GM20431 (cell line): ENCODE data around the gene MSRB2.
"Not testable (repeated sequence)": the region's sequence is repeated elsewhere in the genome, so short reads cannot be mapped to it uniquely, and the experiment has no call there.

Source experiments
- in situ Hi-C: fragments of 300-500 bp; cut with MseI, MboI; formaldehyde crosslinking; loops from one replicate; pipeline ENCODE4 v1.15.0; 2020; ENCODE audit warnings: low sequenced_read_pairs; ENCODE audit not compliant: unreplicated experiment

MSRB2 gene

DNA sequence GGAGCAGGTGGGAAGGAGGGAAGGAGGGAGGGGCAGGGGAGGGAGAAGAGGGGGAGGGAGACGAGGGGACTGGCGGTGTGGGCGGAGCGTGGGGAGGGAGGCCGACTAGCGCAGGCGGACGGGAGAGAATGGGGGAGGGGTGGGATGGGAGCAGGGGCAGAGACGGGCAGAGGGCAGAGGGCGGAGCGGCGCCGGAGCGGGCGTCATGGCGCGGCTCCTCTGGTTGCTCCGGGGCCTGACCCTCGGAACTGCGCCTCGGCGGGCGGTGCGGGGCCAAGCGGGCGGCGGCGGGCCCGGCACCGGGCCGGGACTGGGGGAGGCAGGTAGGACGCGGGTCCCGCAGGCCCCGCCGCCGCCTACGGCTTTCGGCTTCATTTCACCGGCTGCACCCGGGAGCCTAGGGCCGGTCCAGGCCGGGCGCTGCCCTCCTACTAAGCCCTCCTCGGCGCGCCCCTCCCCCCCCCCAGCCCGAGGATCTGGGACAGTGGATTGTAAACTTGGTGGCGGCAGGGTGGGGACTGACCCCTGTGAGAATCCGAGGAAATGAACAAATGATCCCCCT lies at the start of gene MSRB2:
Gene MSRB2, plus strand, starts transcription at position 176 of the 562 bp plus-strand sequence. Its CDS starts 30 bp downstream, at position 206.
- in situ Hi-C loops = no loop called here

DNA sequence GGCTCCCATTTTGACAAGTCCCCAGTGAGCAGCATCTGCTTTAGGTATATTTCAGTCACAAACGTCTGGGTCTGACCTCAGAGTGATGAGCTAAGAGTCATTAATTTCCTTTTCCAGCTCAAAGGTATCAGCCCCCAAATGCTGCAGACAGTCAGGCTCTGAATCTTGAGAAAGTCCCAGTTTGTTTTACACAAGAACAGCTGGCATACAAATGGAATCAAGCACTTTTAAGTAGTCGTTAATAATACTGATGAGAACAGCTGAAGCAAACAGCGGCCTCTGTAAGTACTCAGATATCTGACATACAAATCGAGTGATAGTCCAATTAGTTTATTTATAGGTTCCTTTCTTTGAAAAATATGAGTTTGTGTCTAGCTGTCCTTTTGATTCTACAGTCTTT lies 49.4 kb upstream of the MSRB2 start:
- in situ Hi-C loops = no loop called here

DNA sequence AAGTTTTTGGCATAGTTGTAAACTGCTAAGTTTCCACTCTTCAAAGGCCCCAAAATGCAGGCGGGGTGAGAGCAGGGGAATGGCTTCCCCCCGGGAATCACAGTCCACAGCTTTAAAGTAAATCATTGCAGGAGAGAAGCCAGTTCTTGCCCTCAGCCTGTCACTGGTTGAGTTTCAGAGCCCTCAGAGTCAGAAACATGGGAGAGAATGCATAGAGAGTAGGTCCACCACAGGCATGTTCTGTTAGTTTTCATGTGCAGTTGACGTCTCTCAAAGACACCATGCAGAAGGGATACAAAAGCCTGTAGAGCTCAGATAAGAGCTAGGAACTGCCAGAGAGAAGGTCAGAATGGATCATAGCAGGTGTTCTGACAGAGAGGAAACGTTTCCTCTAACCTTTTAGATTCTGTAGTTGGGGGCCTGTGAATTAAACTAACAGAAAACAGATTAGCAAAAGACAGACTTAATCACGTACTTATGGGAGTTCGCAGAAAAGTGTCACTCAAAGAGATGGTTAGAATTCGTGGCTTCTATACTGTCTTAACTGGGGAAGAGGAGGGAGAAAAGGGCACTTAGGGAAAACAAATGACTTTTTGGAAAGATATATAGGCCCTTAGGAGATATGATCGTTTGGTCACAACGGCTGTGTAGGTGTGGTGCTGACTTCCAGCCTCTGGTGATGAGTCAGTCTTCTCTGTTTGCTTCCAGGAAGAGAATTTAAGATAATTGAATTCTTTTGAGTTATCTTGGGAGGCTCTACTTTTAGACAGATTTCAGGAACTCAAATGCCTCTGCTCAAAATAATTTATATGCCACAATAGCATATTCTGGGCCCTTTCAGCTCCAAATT lies 48.0 kb upstream of the MSRB2 start:
- in situ Hi-C loops = no loop called here

DNA sequence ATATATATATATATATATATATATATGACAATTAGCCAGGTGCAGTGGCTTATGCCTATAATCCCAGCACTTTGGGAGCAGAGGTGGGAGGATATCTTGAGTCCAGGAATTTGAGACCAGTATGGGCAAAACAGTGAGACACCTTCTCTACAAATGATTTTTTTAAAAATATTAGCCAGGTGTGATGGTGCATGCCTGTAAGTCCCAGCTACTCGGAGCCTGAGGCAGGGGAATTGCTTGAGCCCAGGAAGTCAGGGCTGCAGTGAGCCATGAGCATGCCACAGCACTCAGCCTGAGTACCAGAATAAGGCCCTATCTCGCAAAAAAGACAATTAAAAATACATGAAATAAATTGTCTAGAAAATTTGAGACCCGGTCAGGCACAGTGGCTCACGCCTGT lies 47.2 kb upstream of the MSRB2 start:
- in situ Hi-C loops = no loop called here

DNA sequence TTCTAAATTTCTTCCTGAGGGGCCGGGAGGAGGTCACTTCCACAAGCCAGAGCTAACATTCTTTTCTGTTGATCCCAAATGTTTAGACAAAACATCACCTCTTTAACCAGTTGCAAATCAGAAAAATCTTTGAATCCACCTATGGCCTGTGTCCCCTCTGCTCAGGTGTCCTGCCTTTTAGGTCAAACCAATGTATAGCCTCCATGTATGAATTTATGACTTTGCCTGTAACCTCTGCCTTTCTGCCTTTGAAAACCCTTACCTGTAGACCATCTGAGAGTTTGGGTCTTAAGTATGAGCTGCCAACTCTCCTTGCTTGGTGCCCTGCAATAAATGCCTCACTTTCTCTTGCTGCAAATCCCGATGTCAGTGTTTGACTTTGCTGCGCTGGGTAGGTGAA lies 44.1 kb upstream of the MSRB2 start:
- in situ Hi-C loops = no loop called here

DNA sequence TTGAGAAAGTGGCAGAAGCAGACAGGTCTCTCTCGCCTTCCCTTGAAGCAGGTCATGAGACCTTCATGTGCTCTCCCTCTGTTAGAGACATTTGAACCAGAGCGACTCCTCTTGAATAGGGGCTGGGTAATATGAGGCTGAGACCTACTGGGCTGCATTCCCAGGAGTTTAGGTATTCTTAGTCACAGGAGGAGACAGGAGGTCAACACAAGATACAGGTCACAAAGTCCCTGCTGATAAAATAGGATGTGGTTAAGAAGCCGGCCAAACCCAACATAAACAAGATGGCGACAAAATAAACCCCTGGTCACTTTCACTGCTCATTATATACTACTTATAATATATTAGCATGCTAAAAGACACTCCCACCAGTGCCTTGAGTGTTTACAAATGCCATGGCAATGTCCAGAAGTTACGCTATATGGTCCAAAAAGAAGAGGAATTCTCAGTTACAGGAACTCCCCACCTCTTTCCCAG lies 43.5 kb upstream of the MSRB2 start:
- in situ Hi-C loops = no loop called here

DNA sequence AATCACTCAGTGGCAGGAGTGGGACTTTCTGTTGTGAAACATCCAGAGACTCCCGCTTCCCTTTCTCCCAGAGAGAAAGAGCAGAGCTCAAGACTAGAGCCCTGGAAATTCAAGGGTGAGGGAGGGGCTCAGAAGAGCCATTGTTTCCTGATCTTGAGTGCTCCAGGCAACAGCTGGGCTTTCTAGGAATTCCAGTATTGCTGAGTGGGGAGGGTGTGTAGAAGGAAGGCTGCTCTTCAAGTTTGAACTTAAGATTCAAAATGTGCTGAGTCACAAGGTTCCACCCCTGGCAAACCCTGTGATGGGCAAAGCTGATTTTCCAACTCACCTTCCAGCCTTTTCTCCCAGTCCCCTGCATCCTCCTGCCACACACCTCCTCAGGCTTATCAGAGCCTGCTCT lies 42.3 kb upstream of the MSRB2 start:
- in situ Hi-C loops = no loop called here

DNA sequence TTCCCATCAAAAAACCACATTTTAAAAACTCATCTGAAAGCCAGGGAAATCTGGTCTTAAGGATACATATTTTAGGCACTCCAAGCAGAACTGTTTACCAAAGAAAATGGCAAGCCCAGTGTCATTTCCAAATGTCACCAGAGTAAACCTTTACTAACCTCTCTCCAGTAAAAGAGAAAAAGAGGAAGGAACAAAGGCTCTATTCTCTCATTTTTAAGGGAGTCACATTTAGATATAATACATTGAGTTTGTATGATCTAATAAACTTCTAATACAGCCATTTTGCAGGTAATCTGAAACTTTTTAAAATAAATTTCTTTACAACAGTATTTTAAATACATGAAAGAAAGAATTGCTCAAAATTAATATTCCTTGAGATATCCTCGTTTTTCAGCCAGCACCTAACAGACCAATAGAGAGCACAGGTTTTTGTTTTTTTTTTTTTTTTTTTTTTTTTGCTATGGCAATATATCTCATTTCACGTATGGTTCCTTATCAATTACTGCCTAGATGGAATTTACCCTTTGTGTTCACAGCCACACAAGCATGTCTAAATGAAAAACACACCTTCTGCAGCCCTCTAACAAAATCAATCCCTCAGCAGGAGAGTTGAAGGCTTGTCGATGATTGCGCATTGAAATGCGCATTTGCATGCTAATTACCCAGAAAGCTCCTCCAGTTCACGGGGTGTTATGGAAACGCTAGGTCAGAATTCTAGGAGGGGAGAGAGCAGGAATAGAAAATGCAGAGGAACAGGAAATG lies 39.8 kb upstream of the MSRB2 start:
- in situ Hi-C loops = no loop called here

DNA sequence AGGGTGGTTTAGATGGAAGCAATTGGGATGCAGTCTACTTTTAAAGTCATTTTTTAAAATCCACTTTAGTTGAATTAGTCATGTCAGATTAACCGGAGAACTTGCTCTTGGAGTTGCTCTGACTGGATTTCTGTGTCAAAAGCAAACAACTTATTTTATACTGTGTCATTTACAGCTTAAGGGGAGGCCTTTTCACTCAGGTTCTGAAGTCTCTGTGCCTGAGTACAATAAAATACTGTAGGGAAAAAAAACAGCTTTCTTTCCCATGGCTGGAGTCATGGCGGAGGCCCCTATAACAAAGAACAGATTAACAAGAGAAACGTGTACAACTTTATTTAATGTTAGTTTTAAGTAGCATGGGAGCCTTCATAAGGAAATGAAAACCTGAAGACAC lies 39.2 kb upstream of the MSRB2 start:
- in situ Hi-C loops = no loop called here

DNA sequence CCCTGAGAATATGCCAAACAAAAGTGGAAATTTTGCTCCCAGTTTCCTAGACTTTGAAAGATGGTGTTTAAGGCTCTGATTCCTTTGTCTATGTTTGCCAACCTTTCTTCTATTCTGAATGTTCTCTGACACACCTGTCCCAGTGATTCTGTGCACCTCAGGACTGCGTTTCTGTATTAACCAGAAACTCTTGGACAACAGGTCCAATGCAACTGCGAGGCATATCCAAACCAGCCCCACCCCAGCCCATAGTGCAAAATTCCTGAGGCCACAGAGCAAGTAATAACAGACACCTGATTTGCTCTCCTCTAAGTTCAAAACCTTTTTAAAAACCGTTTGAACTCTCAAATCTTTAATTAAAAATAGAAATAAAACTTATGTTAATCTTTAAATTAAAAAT lies 37.0 kb upstream of the MSRB2 start:
- in situ Hi-C loops = no loop called here

DNA sequence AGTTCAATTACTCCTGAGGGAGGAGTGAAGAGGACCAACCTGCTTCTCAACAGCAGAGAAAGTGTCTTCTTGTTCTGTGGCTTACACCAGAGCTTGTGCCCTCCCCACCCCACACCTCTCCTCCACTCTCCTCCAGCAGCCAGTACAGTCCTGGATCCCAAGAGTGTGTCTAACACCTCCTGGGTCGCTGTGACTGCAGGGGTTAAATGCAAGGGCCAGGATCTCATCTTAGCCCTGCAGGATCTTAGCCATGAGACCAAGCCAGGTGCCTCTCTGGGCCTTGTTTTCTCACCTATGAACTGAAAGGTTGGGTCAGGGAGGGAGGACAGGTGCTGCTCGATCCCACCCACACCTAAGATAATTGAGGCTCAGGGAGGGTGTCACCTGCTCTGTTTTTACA lies 34.5 kb upstream of the MSRB2 start:
- in situ Hi-C loops = no loop called here

DNA sequence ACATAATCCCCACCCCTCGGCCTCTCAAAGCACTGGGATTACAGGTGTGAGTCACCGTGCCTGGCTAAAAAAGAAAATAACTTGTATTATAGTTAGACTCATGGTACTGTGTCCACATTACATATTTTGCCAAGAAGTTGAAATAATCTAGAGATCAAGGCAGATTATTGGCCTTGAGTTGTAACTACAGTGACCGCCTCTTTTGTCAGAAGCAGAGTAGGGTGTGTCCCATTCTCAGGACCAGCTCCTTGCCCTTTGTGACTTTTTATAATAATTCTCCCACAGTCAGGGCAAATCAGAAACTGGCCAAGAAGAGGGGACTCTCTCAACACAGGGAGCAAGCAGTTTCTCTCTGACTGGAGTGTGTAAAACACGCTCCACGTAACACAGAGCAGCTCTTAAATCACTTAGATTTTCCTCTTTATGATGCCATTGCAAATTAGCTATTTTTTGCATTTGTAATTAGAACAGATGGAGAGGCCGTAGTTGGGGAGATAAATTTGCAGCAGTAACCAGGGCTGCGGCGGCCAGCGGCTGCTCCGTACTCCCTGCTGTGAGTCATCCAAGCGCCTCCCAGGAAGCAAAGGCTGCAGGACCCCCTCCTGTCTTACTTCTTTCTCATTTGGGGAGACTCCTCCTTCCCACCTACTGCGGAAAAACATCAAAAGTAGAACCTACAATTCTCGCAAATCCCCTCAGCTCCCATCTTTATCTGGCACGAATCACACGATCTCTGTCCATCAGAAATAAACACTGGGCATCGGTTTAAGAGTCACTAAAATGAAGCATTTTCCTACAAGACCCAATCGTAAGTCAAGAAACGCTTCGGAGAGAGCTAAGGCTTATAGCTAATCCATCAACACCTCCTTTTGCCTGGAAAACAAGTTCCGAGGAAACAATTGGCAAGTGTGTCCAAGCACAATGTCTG lies 32.1 kb upstream of the MSRB2 start:
- in situ Hi-C loops = no loop called here

DNA sequence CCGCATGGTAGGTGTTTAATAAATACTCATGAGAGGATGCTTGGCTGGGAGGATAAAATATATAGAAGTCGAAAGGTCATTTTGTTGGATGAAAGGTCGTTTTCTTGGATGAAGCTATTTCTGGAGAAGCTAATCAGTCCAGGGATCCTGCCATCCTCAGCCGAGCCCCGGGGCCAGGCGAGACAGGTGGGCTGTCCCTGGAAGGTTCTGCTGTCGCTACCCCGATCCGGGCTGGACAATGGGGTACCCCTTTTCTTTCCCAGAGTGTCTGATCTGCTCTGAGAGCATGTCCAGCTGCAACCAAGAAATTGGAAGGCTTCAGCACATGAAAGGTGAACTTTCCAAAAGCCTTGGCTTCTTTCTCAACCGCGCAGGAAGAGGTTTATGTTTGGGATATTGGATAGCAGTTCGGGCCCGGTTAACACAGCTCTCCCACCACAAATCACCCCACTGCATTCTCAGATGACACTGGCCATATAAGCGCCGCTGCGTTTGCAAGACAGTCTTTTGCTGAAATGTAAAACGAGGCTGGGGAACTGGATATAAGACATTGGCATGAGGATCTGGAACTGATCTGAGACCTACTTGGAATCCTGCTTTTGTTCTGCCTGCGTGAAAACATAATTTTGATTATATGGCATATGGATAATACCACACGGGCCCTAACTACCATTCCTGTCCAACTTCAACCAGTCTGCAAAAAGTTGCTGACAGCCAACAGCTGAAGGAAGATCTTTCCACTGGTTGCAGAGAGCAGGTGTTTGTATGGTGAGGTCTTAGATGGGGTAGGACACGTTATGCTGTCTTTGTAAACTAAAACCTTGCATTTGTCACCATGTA lies 31.2 kb upstream of the MSRB2 start:
- in situ Hi-C loops = no loop called here

DNA sequence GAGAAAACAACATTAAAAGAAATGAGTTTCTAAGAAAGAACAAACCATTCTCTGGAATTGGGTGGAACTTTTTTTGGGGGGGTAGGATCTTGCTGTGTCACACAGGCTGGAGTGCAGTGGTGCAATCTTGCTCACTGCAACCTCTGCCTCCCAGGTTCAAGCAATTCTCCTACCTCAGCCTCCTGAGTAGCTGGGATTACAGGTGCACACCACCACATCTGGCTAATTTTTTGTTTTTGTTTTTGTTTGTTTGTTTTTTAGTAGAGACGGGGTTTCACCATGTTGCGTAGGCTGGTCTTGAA lies 30.6 kb upstream of the MSRB2 start:
- in situ Hi-C loops = not testable (repeated sequence)

DNA sequence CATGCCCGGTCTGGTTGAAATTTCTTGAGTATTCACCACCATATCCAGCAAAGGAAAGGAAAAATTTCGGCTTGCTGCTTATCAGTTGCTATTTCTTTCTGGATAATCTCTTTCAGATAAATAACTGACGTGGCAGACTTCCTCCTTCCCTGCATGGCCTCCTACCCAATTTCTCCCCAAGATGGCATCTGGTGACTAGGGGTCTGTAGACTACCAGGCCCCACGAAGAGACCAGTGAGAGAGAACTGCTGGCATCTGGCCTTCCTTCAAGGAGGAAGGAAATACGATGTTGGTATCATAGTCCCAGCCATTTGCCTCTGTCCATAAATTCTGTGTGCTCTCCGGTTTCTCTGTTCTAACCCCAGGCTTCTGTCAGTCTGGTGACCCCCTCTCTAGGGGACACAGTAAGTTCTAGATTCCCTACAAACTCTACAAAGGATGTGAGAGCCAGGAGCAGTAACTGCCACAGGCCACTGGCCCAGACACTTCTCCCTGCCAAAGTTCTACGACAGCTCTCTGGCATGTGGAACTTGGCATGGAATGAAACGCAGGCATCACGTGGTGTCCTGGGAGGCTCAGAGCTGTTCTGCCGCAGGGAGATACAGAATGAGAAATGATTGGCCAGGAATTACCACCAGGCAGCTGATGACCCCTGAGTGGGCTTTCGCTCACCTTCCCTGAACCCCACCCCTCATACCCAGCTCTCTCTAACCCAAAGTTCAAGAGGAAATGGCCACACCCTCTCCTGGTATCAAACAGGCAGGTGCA lies 30.0 kb upstream of the MSRB2 start:
- in situ Hi-C loops = no loop called here

DNA sequence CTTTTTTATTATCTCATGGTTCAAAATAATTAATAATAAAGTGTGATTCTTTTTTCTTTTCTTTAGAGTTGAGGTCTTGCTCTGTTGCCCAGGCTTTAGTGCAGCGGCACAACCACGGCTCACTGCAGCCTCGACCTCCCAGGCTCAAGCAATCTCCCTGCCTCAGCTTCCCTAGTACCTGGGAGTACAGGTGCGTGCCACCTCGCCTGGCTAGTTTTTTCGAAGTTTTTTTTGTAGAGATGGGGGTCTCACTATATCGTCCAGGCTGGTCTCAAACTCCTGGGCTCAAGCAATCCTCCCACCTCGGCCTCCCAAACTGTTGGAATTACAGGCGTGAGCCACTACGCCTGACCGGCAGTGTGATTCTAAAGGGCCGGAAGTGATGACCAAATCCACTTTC lies 28.0 kb upstream of the MSRB2 start:
- in situ Hi-C loops = no loop called here

DNA sequence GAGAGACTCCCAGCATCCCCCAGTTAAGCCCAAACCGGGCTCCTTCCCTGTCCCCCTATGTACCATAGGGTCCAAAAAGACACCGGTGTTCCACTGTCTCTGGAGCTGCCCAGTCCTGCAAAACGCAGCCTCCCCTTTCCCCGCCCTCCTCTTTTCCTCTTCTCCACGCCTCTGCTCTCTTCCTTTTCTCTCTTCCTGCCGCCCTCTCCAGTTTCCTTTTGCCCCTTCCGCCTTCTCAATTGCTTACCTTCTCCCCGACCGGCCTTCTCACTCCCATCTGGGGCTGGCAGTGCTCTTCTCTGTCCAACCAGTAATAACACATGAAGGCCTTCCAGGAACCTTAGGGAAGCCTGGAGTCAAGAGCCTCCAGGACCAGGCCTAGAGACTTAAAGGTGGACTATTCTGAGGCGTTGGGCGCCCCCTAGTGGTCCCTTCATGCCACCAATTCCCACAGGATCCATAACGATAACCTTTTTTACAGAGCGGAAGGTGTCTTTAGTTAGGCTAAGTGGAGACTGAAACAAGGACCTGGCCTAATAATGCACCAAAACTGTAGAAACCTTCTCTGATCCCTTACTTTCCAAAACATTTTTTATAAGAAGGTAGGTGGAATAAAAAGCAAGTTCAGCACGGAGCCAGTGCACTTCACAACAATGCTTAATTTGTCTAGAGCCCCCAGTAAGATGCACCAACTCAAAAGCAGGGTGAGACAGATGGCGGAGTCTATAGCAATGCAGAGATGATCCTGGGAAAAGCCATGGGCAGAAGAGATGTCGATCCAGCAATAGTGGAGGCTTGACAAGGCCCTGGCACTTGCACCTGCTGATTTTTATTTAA lies 27.2 kb upstream of the MSRB2 start:
- in situ Hi-C loops = no loop called here
